ENCODE data around the gene GPT2. TPM values are rescaled to one million over a fixed set of nuclear protein-coding genes. Genes with fewer than 3 reads are reported as not detected.

GPT2 gene
- total RNA-seq, 2 experiments from 2014 or later: 0.47 TPM; not detected in 1

GRCh38 chr16:46968063-46968435 is 83.9 kb downstream of the GPT2 start:
- H3K27me3 ChIP-seq (ENCODE audit: control insufficient read depth in 1 of 2, insufficient read depth in 2 of 2, low read length in 2 of 2): no peaks in the 10 kb centered on the region
- peaks cover 28% of the 10 kb centered on the region for H3K4me1 ChIP-seq (ENCODE audit: insufficient read depth, low read length)
- H3K4me1 Mint-ChIP-seq (ENCODE audit: low read depth): peaks cover 54% of the 10 kb centered on the region
- no peak overlapping the region for H3K27ac ChIP-seq (ENCODE audit: low read depth in 1 of 2, low read length in 2 of 2)
- DNase-seq (no peak), ATAC-seq (ENCODE audit: poor library complexity) (no peak)
- H3K9me3 Mint-ChIP-seq: no peaks in the 10 kb centered on the region
- no peak overlapping the region for H3K4me3 ChIP-seq (ENCODE audit: low read length)
- TF ChIP-seq, protein P1, sequence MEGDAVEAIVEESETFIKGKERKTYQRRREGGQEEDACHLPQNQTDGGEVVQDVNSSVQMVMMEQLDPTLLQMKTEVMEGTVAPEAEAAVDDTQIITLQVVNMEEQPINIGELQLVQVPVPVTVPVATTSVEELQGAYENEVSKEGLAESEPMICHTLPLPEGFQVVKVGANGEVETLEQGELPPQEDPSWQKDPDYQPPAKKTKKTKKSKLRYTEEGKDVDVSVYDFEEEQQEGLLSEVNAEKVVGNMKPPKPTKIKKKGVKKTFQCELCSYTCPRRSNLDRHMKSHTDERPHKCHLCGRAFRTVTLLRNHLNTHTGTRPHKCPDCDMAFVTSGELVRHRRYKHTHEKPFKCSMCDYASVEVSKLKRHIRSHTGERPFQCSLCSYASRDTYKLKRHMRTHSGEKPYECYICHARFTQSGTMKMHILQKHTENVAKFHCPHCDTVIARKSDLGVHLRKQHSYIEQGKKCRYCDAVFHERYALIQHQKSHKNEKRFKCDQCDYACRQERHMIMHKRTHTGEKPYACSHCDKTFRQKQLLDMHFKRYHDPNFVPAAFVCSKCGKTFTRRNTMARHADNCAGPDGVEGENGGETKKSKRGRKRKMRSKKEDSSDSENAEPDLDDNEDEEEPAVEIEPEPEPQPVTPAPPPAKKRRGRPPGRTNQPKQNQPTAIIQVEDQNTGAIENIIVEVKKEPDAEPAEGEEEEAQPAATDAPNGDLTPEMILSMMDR (IDR thresholded peaks at IDR 0.05): no peak
- peaks cover 0 to 3% of the 10 kb centered on the region in 2 experiments for H3K9me3 ChIP-seq (ENCODE audit: control insufficient read depth in 1 of 2, insufficient read depth in 1 of 2, low read length in 2 of 2)
- H3K36me3 Mint-ChIP-seq (ENCODE audit: low read depth): peaks cover 94% of the 10 kb centered on the region
- peak overlapping the region; percentile 34 for H3K27ac Mint-ChIP-seq
- ChIA-PET CTCF (no interaction called here), POLR2A (no interaction called here)
- intact Hi-C loops (cut with DNase I, micrococcal nuclease): no loop called here
- H3K4me3 Mint-ChIP-seq: no peak overlapping the region
- H3K27me3 Mint-ChIP-seq: no peaks in the 10 kb centered on the region
- H3K36me3 ChIP-seq (ENCODE audit: insufficient read depth, low read length): peaks cover 81% of the 10 kb centered on the region

- no peak for ATAC-seq (ENCODE audit: poor library complexity)
- Mint-ChIP-seq H3K27ac (no peak overlapping the region), H3K9me3 (no peaks in the 10 kb centered on the region), H3K4me3 (peak overlapping the region; percentile 25), H3K27me3 (no peaks in the 10 kb centered on the region), H3K4me1 (ENCODE audit: low read depth) (peaks cover 62% of the 10 kb centered on the region), H3K36me3 (ENCODE audit: low read depth) (peaks cover 86% of the 10 kb centered on the region)
- ChIA-PET CTCF (interaction anchor here (2.2 kb wide), 1 partner anchor 8 kb away, joined by 4 read pairs; no protein-coding TSS in a partner anchor), POLR2A (no interaction called here)
- Histone ChIP-seq H3K9me3 (ENCODE audit: control insufficient read depth in 1 of 2, insufficient read depth in 1 of 2, low read length in 2 of 2) (peaks cover 0 to 3% of the 10 kb centered on the region in 2 experiments), H3K27ac (ENCODE audit: low read depth in 1 of 2, low read length in 2 of 2) (no peak overlapping the region), H3K27me3 (ENCODE audit: control insufficient read depth in 1 of 2, insufficient read depth in 2 of 2, low read length in 2 of 2) (no peaks in the 10 kb centered on the region), H3K4me1 (ENCODE audit: insufficient read depth, low read length) (peaks cover 44% of the 10 kb centered on the region), H3K36me3 (ENCODE audit: insufficient read depth, low read length) (peaks cover 61% of the 10 kb centered on the region), H3K4me3 (ENCODE audit: low read length) (no peak overlapping the region)
- intact Hi-C loops (cut with DNase I, micrococcal nuclease): loop anchor here (5.0 to 10.0 kb wide), 4 partner anchors 47 to 1417 kb away; partner anchors contain the start of genes NETO2 (in 1 of the 2) and SIAH1 (in 1 of the 2)
- TF ChIP-seq, protein P1 (IDR thresholded peaks at IDR 0.05): no peak
- no peak for DNase-seq
Observed at GRCh38 chr16:46970089-46970488, 85.9 kb downstream of the GPT2 start.

DNA sequence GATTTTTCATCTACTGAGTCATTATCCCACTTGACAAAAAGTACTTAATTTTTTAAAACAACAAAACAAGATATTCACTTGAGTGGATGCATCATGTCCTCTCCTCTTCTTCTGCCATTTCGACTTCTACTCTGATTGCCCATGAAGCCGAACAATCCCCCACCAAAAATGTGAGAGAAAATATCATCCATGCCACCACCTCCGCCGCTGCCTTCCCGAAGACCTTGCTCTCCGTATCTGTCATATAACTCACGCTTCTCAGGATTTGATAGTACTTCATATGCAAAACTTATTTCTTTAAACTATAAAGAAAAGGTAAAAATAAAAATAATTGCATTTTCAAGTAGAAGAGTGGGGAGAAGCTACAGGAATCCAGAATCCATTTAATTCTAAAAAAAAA is 87.1 kb downstream of the GPT2 start:
- no peaks in the 10 kb centered on the region for H3K9me3 Mint-ChIP-seq
- H3K27me3 Mint-ChIP-seq: no peaks in the 10 kb centered on the region
- Histone ChIP-seq H3K27me3 (ENCODE audit: control insufficient read depth in 1 of 2, insufficient read depth in 2 of 2, low read length in 2 of 2) (no peaks in the 10 kb centered on the region), H3K4me3 (ENCODE audit: low read length) (no peak overlapping the region), H3K36me3 (ENCODE audit: insufficient read depth, low read length) (peaks cover 49% of the 10 kb centered on the region), H3K4me1 (ENCODE audit: insufficient read depth, low read length) (peaks cover 45% of the 10 kb centered on the region), H3K9me3 (ENCODE audit: control insufficient read depth in 1 of 2, insufficient read depth in 1 of 2, low read length in 2 of 2) (peaks cover 0 to 3% of the 10 kb centered on the region in 2 experiments), H3K27ac (ENCODE audit: low read depth in 1 of 2, low read length in 2 of 2) (peak overlapping the region in 1 of 2 donors; percentile 26)
- intact Hi-C loops (cut with DNase I, micrococcal nuclease): loop anchor here (5.0 to 10.0 kb wide), 4 partner anchors 46 to 1416 kb away; partner anchors contain the start of genes NETO2 (in 1 of the 2) and SIAH1 (in 1 of the 2)
- POLR2A ChIA-PET: interaction anchor here (0.9 to 3.0 kb wide), 3 partner anchors 8 to 140 kb away, joined by 3 to 11 read pairs (median 9); partner anchors contain the start of gene C16orf87
- peaks cover 74% of the 10 kb centered on the region for H3K36me3 Mint-ChIP-seq (ENCODE audit: low read depth)
- CTCF ChIA-PET: interaction anchor here (0.6 to 2.2 kb wide), 3 partner anchors 9 to 170 kb away, joined by 4 to 7 read pairs (median 5); no protein-coding TSS in a partner anchor
- DNase-seq: no peak
- H3K4me3 Mint-ChIP-seq: peak overlapping the region; percentile 80
- peaks cover 67% of the 10 kb centered on the region for H3K4me1 Mint-ChIP-seq (ENCODE audit: low read depth)
- TF ChIP-seq, protein P1 (IDR thresholded peaks at IDR 0.05): no peak
- ATAC-seq (ENCODE audit: poor library complexity): no peak
- peak overlapping the region; percentile 70 for H3K27ac Mint-ChIP-seq
